ENCODE data around the gene FRMD8. TPM values are rescaled to one million over a fixed set of nuclear protein-coding genes. Genes with fewer than 3 reads are reported as not detected.

The FRMD8 gene
- total RNA-seq, 1 experiment from 2014 or later: 40.2 TPM

DNA sequence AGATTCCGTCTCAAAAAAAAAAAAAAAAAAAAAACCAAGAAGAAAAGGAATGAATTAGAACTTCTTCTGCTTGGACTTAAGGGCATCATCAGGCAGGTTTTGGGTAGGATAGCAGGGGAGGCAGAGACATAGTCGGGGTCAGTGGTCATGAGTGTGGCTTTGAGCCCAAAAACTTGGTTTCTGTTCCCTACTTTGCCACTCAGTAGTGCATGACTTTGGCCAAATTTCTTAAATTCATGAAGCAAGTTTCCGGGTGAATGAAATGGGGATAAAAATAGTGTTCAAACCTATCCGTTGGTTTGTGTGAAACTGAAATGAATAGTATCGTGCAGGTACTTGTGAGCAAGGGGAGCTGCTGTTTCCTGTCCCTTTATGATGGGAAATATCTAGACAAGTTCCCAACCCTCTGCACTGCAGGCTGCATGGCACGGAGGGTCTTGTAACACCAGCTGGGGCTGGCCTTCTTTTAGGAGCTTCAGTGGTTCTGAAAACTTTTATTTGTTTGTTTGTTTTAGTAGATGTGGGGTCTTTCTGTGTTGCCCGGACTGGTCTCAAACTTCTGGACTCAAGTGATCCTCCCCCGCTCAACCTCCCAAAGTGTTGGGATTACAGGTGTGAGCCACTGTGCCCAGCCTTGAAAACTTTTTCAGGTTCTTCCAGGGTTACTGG is 54.5 kb downstream of the FRMD8 start:
- TF ChIP-seq, protein P1, sequence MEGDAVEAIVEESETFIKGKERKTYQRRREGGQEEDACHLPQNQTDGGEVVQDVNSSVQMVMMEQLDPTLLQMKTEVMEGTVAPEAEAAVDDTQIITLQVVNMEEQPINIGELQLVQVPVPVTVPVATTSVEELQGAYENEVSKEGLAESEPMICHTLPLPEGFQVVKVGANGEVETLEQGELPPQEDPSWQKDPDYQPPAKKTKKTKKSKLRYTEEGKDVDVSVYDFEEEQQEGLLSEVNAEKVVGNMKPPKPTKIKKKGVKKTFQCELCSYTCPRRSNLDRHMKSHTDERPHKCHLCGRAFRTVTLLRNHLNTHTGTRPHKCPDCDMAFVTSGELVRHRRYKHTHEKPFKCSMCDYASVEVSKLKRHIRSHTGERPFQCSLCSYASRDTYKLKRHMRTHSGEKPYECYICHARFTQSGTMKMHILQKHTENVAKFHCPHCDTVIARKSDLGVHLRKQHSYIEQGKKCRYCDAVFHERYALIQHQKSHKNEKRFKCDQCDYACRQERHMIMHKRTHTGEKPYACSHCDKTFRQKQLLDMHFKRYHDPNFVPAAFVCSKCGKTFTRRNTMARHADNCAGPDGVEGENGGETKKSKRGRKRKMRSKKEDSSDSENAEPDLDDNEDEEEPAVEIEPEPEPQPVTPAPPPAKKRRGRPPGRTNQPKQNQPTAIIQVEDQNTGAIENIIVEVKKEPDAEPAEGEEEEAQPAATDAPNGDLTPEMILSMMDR (IDR thresholded peaks at IDR 0.05; ENCODE audit: unreplicated experiment): no peak
- no peaks in the 10 kb centered on the region for H3K9me3 Mint-ChIP-seq (ENCODE audit: low read depth, unreplicated experiment)
- peaks cover 100% of the 10 kb centered on the region for H3K36me3 Mint-ChIP-seq (ENCODE audit: insufficient read depth, unreplicated experiment)
- no TSS peak for BruUV-seq (replicated peaks)
- DNase-seq: no peak
- H3K4me3 Mint-ChIP-seq (ENCODE audit: low read depth, unreplicated experiment): peak overlapping the region; percentile 39
- peaks cover 74% of the 10 kb centered on the region for H3K4me1 Mint-ChIP-seq (ENCODE audit: low read depth, unreplicated experiment)
- H3K27me3 Mint-ChIP-seq (ENCODE audit: unreplicated experiment): no peaks in the 10 kb centered on the region
- H3K27ac Mint-ChIP-seq (ENCODE audit: unreplicated experiment): peak overlapping the region; percentile 53
- intact Hi-C loops (cut with micrococcal nuclease; ENCODE audit: unreplicated experiment): no loop called here
- CTCF ChIA-PET: no interaction called here

DNA sequence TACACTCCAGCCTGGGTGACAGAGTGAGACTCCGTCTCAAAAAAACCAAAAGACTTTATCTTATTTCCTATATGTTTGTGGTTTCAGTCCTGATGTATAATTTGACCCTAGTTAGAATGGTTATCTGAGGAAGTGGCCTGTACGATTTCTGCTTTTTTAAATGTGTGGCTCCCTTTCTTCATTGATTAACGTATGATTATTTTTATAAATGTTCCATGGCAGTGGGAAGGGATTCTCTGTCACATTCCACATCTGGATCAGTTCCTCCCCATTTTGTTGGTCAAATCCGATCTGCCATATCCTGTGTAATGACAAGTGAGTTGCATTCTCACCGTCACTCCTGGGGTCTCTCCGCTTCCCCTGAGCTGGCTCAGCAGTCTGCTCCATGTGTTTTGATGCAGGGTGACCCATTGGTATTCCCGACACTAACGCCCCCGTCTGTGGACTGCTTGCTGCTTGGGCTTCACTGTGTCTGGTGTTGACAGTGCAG is 56.5 kb downstream of the FRMD8 start:
- Mint-ChIP-seq H3K27me3 (ENCODE audit: unreplicated experiment) (no peaks in the 10 kb centered on the region), H3K27ac (ENCODE audit: unreplicated experiment) (peak overlapping the region; percentile 92), H3K9me3 (ENCODE audit: low read depth, unreplicated experiment) (no peaks in the 10 kb centered on the region), H3K36me3 (ENCODE audit: insufficient read depth, unreplicated experiment) (peaks cover 100% of the 10 kb centered on the region), H3K4me1 (ENCODE audit: low read depth, unreplicated experiment) (peaks cover 59% of the 10 kb centered on the region), H3K4me3 (ENCODE audit: low read depth, unreplicated experiment) (peak overlapping the region; percentile 49)
- BruUV-seq (replicated peaks): no TSS peak
- DNase-seq: no peak
- CTCF ChIA-PET: no interaction called here
- TF ChIP-seq, protein P1 (IDR thresholded peaks at IDR 0.05; ENCODE audit: unreplicated experiment): no peak
- intact Hi-C loops (cut with micrococcal nuclease; ENCODE audit: unreplicated experiment): no loop called here

DNA sequence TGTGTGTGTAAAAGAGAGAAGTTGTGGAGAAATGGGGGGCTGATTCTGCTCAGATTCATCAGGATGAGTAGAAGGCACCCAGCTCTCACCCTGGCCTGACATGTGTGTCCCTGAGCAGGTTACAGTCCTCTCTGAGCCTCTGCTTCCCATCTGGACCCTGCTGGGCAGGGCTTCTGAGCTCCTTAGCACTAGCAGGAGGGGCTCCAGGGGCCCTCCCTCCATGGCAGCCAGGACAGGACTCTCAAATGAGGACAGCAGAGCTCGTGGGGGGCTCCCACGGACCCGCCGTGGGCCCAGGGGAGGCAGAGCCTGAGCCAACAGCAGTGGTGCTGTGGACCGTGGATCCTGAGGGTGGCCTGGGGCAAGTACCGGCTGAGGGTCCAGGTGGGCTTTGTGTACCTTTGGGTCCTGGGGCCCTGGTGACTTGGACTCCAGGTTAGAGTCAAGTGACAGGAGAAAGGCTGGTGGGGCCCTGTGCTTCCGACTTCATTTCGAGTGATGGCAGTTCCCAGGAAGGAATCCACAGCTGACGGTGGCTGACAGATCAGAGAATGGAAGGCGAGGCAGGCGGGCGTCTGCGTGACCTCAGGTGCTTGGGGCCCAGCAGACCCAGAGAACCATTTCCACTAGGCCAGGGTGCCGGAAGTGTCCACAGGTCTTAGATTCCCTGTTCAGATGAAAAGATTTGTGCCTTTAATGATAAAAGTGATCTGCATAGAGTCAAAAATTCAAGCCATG is 58.0 kb downstream of the FRMD8 start:
- H3K9me3 Mint-ChIP-seq (ENCODE audit: low read depth, unreplicated experiment): no peaks in the 10 kb centered on the region
- H3K27me3 Mint-ChIP-seq (ENCODE audit: unreplicated experiment): no peaks in the 10 kb centered on the region
- no peak for DNase-seq
- peak overlapping the region; percentile 92 for H3K27ac Mint-ChIP-seq (ENCODE audit: unreplicated experiment)
- CTCF ChIA-PET: interaction anchor here (0.6 to 1.0 kb wide), 3 partner anchors 35 to 151 kb away, joined by 3 to 5 read pairs (median 4); no protein-coding TSS in a partner anchor
- TF ChIP-seq, protein P1 (IDR thresholded peaks at IDR 0.05; ENCODE audit: unreplicated experiment): no peak
- peak overlapping the region; percentile 57 for H3K4me3 Mint-ChIP-seq (ENCODE audit: low read depth, unreplicated experiment)
- H3K4me1 Mint-ChIP-seq (ENCODE audit: low read depth, unreplicated experiment): peaks cover 44% of the 10 kb centered on the region
- H3K36me3 Mint-ChIP-seq (ENCODE audit: insufficient read depth, unreplicated experiment): peaks cover 100% of the 10 kb centered on the region
- intact Hi-C loops (cut with micrococcal nuclease; ENCODE audit: unreplicated experiment): no loop called here
- no TSS peak for BruUV-seq (replicated peaks)

DNA sequence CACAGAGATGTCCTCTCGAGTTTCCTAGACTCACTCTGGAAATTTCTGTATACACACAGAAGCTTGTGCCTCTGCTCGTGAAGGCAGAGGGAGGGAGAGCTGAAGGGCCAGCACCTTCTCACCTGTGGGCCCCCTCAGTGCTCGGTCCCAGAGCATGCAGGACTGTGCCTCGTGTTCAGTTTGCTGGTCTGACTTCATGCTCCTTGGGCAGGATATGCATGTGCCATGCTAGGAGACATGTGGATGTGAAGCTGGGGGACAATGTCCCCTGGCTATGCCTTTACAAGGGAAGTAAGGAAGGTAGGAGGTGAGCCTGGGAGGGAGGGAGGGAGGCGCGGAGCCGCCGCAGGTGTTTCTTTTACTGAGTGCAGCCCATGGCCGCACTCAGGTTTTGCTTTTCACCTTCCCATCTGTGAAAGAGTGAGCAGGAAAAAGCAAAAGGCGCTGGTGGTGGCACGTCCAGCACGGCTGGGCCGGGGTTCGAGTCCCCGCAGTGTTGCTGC is 58.7 kb downstream of the FRMD8 start:
- intact Hi-C loops (cut with micrococcal nuclease; ENCODE audit: unreplicated experiment): no loop called here
- BruUV-seq (replicated peaks): no TSS peak
- TF ChIP-seq, protein P1 (IDR thresholded peaks at IDR 0.05; ENCODE audit: unreplicated experiment): no peak
- H3K36me3 Mint-ChIP-seq (ENCODE audit: insufficient read depth, unreplicated experiment): peaks cover 99% of the 10 kb centered on the region
- no peaks in the 10 kb centered on the region for H3K27me3 Mint-ChIP-seq (ENCODE audit: unreplicated experiment)
- peaks cover 38% of the 10 kb centered on the region for H3K4me1 Mint-ChIP-seq (ENCODE audit: low read depth, unreplicated experiment)
- no peaks in the 10 kb centered on the region for H3K9me3 Mint-ChIP-seq (ENCODE audit: low read depth, unreplicated experiment)
- peak overlapping the region; percentile 92 for H3K27ac Mint-ChIP-seq (ENCODE audit: unreplicated experiment)
- DNase-seq: no peak
- H3K4me3 Mint-ChIP-seq (ENCODE audit: low read depth, unreplicated experiment): no peak overlapping the region
- CTCF ChIA-PET: interaction anchor here (1.0 kb wide), 1 partner anchor 34 kb away, joined by 3 read pairs; no protein-coding TSS in a partner anchor

Data from Calu3 (cell line).